K562 (cell line): ENCODE data around the gene GCNT2. TPM values are rescaled to one million over a fixed set of nuclear protein-coding genes. Genes with fewer than 3 reads are reported as not detected.

ENCODE experiments used
- ATAC-seq: fragments of 200-7000 bp; cut with Tn5 transposase; 3 replicates; pipeline ENCODE4 v1.9.1; 2020; ENCODE audit warnings: moderate library complexity
- BruUV-seq: library from RNA; stranded (reverse); fragments of 400-500 nt; replicated peaks from 2 replicates; lab custom pipeline; 2021; lab: Mats Ljungman, UMichigan
- CTCF ChIA-PET: fragments of 300-600 bp; formaldehyde crosslinking; extraction: SDS; loops from one replicate; lab custom pipeline; 2021; ENCODE audit warnings: low intra/inter-chr PET ratio; lab: Yijun Ruan, JAX
- POLR2A ChIA-PET: fragments of 300-600, 350-650 bp; sonication (Branson Sonifier 250); formaldehyde crosslinking; extraction: SDS; loops from one replicate; lab custom pipeline; 2021; ENCODE audit warnings: antibody characterized with exemption, inconsistent platforms; lab: Yijun Ruan, JAX
- DNase-seq, 4 experiments: peaks; one replicate each; pipeline versions ENCODE4 v3.0.0 to v3.0.0-alpha.2; 2011 to 2018; ENCODE audit warnings: low spot score in 3 of 4, mixed read lengths in 3 of 4; ENCODE audit errors: extremely low read depth in 1 of 4
- FAIRE-seq: peaks from 2 replicates; lab custom pipeline; 2011; peaks lifted over from hg19 to GRCh38; lab: Jason Lieb, UNC
- H2AFZ ChIP-seq: 2 replicates; pipeline ENCODE4 v1.6.0; 2011; ENCODE audit warnings: low read depth, low read length, control low read depth, inconsistent platforms
- H3K27ac ChIP-seq: fragments of 200-600 bp; 3 replicates; pipeline ENCODE4 v1.8.0; 2011; ENCODE audit warnings: low read depth, mild to moderate bottlenecking, control low read depth, inconsistent platforms, low read length, moderate library complexity, mixed read lengths; ENCODE audit errors: extremely low read depth
- H3K27me3 ChIP-seq, 2 experiments: fragments of 300-600 bp in 1 of 2; 2 replicates in 1 of 2; 3 replicates in 1 of 2; pipeline versions ENCODE4 v1.6.0 to v1.8.0; 2011; ENCODE audit warnings: inconsistent platforms in 2 of 2, low read length in 2 of 2, mild to moderate bottlenecking in 1 of 2, mixed read lengths in 1 of 2, moderate library complexity in 1 of 2; ENCODE audit not compliant: control insufficient read depth in 2 of 2, insufficient read depth in 2 of 2
- H3K36me3 ChIP-seq: fragments of 300-600 bp; 3 replicates; pipeline ENCODE4 v1.8.0; 2011; ENCODE audit warnings: mild to moderate bottlenecking, low read length, inconsistent platforms; ENCODE audit not compliant: control insufficient read depth, insufficient read depth
- H3K4me1 ChIP-seq, 2 experiments: fragments of 200-600 bp in 1 of 2; replicated peaks in 1 of 2; 2 replicates in 1 of 2; 3 replicates in 1 of 2; pipeline versions ENCODE4 v1.5.1 to v1.8.0; 2011; ENCODE audit warnings: inconsistent platforms in 2 of 2, low read length in 2 of 2, mild to moderate bottlenecking in 1 of 2, mixed read lengths in 1 of 2, moderate library complexity in 1 of 2; ENCODE audit not compliant: control insufficient read depth in 2 of 2, insufficient read depth in 2 of 2
- H3K4me2 ChIP-seq: 2 replicates; pipeline ENCODE4 v1.6.1; 2011; ENCODE audit warnings: low read length, control low read depth, inconsistent platforms, mixed read lengths; ENCODE audit not compliant: insufficient read depth
- H3K4me3 ChIP-seq: fragments of 200-600 bp; sonication (generic), shearing (Covaris generic); 2 replicates; pipeline ENCODE4 v1.5.1; 2016; ENCODE audit warnings: control low read depth, inconsistent platforms
- H3K79me2 ChIP-seq: fragments of 200-600 bp; 3 replicates; pipeline ENCODE4 v1.8.0; 2011; ENCODE audit warnings: low read length, inconsistent platforms; ENCODE audit not compliant: control insufficient read depth, insufficient read depth
- H3K9ac ChIP-seq, 2 experiments: 2 replicates each; pipeline versions ENCODE4 v1.6.0 to v1.6.1; 2011; ENCODE audit warnings: low read depth in 2 of 2, low read length in 2 of 2, control low read depth in 1 of 2, inconsistent platforms in 1 of 2, mild to moderate bottlenecking in 1 of 2, mixed read lengths in 1 of 2; ENCODE audit not compliant: insufficient read depth in 1 of 2
- H3K9me1 ChIP-seq: one replicate; pipeline ENCODE4 v1.6.0; 2011; ENCODE audit warnings: inconsistent platforms, mild to moderate bottlenecking, low read length, moderate library complexity; ENCODE audit not compliant: control insufficient read depth, insufficient read depth
- H3K9me3 ChIP-seq: replicated peaks from 2 replicates; pipeline ENCODE4 v1.5.1; 2011; ENCODE audit warnings: low read depth, low read length, inconsistent platforms; ENCODE audit not compliant: control insufficient read depth, insufficient read depth
- H4K20me1 ChIP-seq: replicated peaks from 2 replicates; pipeline ENCODE4 v1.6.1; 2011; ENCODE audit warnings: low read length, inconsistent platforms, mixed read lengths; ENCODE audit not compliant: control insufficient read depth, insufficient read depth
- ADNP ChIP-seq: fragments of 200-800 bp; sonication (Bioruptor generic); IDR thresholded peaks from 2 replicates; pipeline ENCODE4 v1.6.1; 2016; ENCODE audit warnings: missing genetic modification characterization, missing compliant biosample characterization
- ARID2 ChIP-seq: fragments of 450-650 bp; IDR thresholded peaks from 2 replicates; pipeline ENCODE4 v1.6.1; 2017; ENCODE audit warnings: antibody characterized with exemption, mild to moderate bottlenecking
- CHD1 ChIP-seq: fragments of 200-600 bp; sonication (generic); IDR thresholded peaks from one replicate; pipeline ENCODE4 v1.6.1; 2012; ENCODE audit warnings: mild to moderate bottlenecking, moderate library complexity, low read length, inconsistent platforms
- MAFG ChIP-seq: fragments of 450-650 bp; conservative IDR thresholded peaks from 2 replicates; pipeline ENCODE4 v1.6.1; 2016; ENCODE audit warnings: missing genetic modification characterization, missing compliant biosample characterization
- MEF2A ChIP-seq: IDR thresholded peaks from 2 replicates; pipeline ENCODE4 v1.6.1; 2011; ENCODE audit warnings: low read depth, mild to moderate bottlenecking, low read length, moderate library complexity; ENCODE audit not compliant: control insufficient read depth
- POLR2AphosphoS5 ChIP-seq: IDR thresholded peaks from 2 replicates; pipeline ENCODE4 v1.6.1; 2011; ENCODE audit warnings: mild to moderate bottlenecking, low read depth, low read length, moderate library complexity; ENCODE audit not compliant: control insufficient read depth, insufficient read depth
- RB1 ChIP-seq: fragments of 450-650 bp; IDR thresholded peaks from 2 replicates; pipeline ENCODE4 v1.6.1; 2017; ENCODE audit warnings: low read depth, mild to moderate bottlenecking
- RBM25 ChIP-seq: fragments of 200-400 bp; formaldehyde crosslinking; IDR thresholded peaks from 2 replicates; pipeline ENCODE4 v1.6.1; 2018; ENCODE audit warnings: low read length, low read depth, moderate library complexity; ENCODE audit not compliant: severe bottlenecking
- THRB ChIP-seq: fragments of 450-650 bp; formaldehyde crosslinking; conservative IDR thresholded peaks from 2 replicates; pipeline ENCODE4 v1.4.0; 2022; ENCODE audit warnings: mild to moderate bottlenecking, missing genetic modification characterization
- ZBTB1 ChIP-seq: sonication (generic); formaldehyde crosslinking; IDR thresholded peaks from 2 replicates; pipeline ENCODE4 v1.8.1; 2023; ENCODE audit warnings: missing genetic modification reagents, low read depth, mild to moderate bottlenecking, borderline replicate concordance
- ZNF12 ChIP-seq: sonication (generic); formaldehyde crosslinking; IDR thresholded peaks from 2 replicates; pipeline ENCODE4 v1.4.0; 2020; ENCODE audit warnings: mild to moderate bottlenecking, missing genetic modification reagents
- ZNF830 ChIP-seq: fragments of 250-450 bp; sonication (Bioruptor Pico); IDR thresholded peaks from 2 replicates; pipeline ENCODE4 v1.5.0; 2021; ENCODE audit warnings: mild to moderate bottlenecking
- WGBS: fragments of 100-300 bp; shearing (Covaris generic); methylation state at CpG from one replicate; pipeline ENCODE4 v1.1.6; 2016; ENCODE audit warnings: low coverage, mixed read lengths; ENCODE audit not compliant: insufficient coverage; ENCODE audit errors: missing lambda C conversion rate; 5-methylcytosine and 5-hydroxymethylcytosine counted together
- in situ Hi-C: fragments of 300-500 bp; cut with MboI; formaldehyde crosslinking; loops from 4 replicates; pipeline ENCODE4 v1.15.0; 2018; ENCODE audit warnings: inconsistent platforms, mixed read lengths
- intact Hi-C: fragments of 100-400 bp; cut with micrococcal nuclease; formaldehyde crosslinking; loops from 2 replicates; pipeline ENCODE4 v1.14.2; 2022
- polyA plus RNA-seq, 8 experiments: library from polyadenylated mRNA; depleted of rRNA in 4 of 8; stranded (reverse) in 5 of 8; unstranded in 3 of 8; fragments of >200 nt; fragmentation: Nextera tagmentation in 2 of 8; fragmentation: Illumina TruSeq in 1 of 8; extraction: Ambion mirVana in 2 of 8; extraction: Trizol in 1 of 8; gene quantifications; 2 replicates each; pipeline versions ENCODE4 v1.2.1 to v1.2.3, GENCODE V29; 2011 to 2014; ENCODE audit warnings: inconsistent platforms in 1 of 8, missing spikeins in 1 of 8
- total RNA-seq, 7 experiments: library from RNA; depleted of rRNA in 6 of 7; stranded (reverse); fragments of >200 nt in 6 of 7; fragmentation: Illumina TruSeq in 2 of 7; extraction: Trizol in 2 of 7; gene quantifications; 2 replicates each; pipeline versions ENCODE4 v1.2.1 to v1.2.3, GENCODE V29; 2011 to 2021; ENCODE audit warnings: low replicate concordance in 1 of 7
- TF ChIP-seq, protein P1 (sequence below): fragments of 250-450 bp; sonication (Bioruptor Pico); IDR thresholded peaks from 2 replicates; pipeline ENCODE4 v1.9.0; 2021; ENCODE audit warnings: mild to moderate bottlenecking, inconsistent platforms

The GCNT2 gene
- total and polyA plus RNA-seq, 9 of the 15 experiments (the other 6 are each of a cell fraction or from before 2014, with no cell fraction given) = 0.78 to 2.6 (median 1.6) TPM

DNA sequence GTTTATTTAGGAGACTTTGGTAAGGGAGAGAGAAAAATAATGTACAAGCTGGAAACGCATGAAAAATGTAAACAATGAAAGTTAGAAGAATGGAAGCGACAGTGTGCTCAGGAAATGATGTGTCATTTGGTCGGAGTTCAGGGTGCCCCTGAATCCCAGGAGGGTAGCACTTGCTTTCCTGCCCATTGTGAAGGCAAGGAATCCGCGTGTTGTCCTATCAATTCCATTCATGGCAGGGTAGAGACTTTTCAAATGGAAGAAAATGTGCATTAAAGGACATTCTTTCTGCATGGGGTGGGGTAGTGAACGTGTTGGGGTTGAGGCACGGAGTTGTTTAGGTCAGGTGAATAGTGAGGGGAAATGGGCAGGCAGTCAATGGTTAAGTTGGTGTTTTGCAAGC is 33.7 kb downstream of the GCNT2 start:
- Histone ChIP-seq H3K9ac (no peak overlapping the region), H3K79me2 (no peaks in the 10 kb centered on the region), H3K27me3 (peaks cover 31 to 39% of the 10 kb centered on the region in 2 experiments), H3K36me3 (no peaks in the 10 kb centered on the region), H3K9me1 (no peaks in the 10 kb centered on the region), H2AFZ (no peak overlapping the region), H4K20me1 (no peaks in the 10 kb centered on the region), H3K4me3 (no peak overlapping the region), H3K27ac (no peak overlapping the region), H3K4me2 (no peak overlapping the region), H3K4me1 (no peaks in the 10 kb centered on the region), H3K9me3 (no peaks in the 10 kb centered on the region)
- intact Hi-C loops (no loop called here), in situ Hi-C loops (no loop called here)
- no peak for TF ChIP-seq ZNF12
- TF ChIP-seq MEF2A = no peak
- TF ChIP-seq ARID2 = no peak
- TF ChIP-seq ADNP (tag) = no peak
- TF ChIP-seq RB1 = no peak
- TF ChIP-seq, protein P1, sequence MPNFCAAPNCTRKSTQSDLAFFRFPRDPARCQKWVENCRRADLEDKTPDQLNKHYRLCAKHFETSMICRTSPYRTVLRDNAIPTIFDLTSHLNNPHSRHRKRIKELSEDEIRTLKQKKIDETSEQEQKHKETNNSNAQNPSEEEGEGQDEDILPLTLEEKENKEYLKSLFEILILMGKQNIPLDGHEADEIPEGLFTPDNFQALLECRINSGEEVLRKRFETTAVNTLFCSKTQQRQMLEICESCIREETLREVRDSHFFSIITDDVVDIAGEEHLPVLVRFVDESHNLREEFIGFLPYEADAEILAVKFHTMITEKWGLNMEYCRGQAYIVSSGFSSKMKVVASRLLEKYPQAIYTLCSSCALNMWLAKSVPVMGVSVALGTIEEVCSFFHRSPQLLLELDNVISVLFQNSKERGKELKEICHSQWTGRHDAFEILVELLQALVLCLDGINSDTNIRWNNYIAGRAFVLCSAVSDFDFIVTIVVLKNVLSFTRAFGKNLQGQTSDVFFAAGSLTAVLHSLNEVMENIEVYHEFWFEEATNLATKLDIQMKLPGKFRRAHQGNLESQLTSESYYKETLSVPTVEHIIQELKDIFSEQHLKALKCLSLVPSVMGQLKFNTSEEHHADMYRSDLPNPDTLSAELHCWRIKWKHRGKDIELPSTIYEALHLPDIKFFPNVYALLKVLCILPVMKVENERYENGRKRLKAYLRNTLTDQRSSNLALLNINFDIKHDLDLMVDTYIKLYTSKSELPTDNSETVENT (CRISPR knock-in tag) = no peak
- no peak for TF ChIP-seq POLR2AphosphoS5
- no peak for TF ChIP-seq CHD1
- no peak for TF ChIP-seq RBM25
- no peak for TF ChIP-seq ZBTB1
- TF ChIP-seq THRB (CRISPR knock-in tag) = no peak
- no peak for TF ChIP-seq MAFG (tag)
- TF ChIP-seq ZNF830 = no peak
- no TSS peak for BruUV-seq
- ATAC-seq (no peak), DNase-seq (no peak), FAIRE-seq (no peak)
- WGBS = 10% methylated on average over 7 of the region's 7 CpGs
- ChIA-PET POLR2A (interaction anchor here (0.6 to 1.8 kb wide), 5 partner anchors 9 to 539 kb away, joined by 3 to 12 read pairs (median 3); partner anchors contain the start of gene SMIM13), CTCF (no interaction called here)
